Hepatocyte (in vitro differentiated cells): ENCODE measurements around the gene XPNPEP1.

Experiments
- EZH2 ChIP-seq: fragments of 200-600 bp; sonication (generic); IDR thresholded peaks from 2 replicates; pipeline ENCODE4 v1.6.1; 2016; ENCODE audit warnings: antibody characterized with exemption, mild to moderate bottlenecking, borderline replicate concordance
- EZH2phosphoT487 ChIP-seq: fragments of 200-600 bp; sonication (generic); IDR thresholded peaks from one replicate; pipeline ENCODE4 v1.6.1; 2018; ENCODE audit warnings: antibody characterized with exemption, mild to moderate bottlenecking, low read depth, moderate library complexity; ENCODE audit not compliant: unreplicated experiment, severe bottlenecking
- TF ChIP-seq, protein P1 (sequence below): fragments of 200-600 bp; sonication (generic); IDR thresholded peaks from 2 replicates; pipeline ENCODE4 v1.5.1; 2016; ENCODE audit warnings: antibody characterized with exemption, mild to moderate bottlenecking; ENCODE audit not compliant: poor library complexity

- TF ChIP-seq EZH2phosphoT487 (no peak), EZH2 (no peak)
- TF ChIP-seq, protein P1, sequence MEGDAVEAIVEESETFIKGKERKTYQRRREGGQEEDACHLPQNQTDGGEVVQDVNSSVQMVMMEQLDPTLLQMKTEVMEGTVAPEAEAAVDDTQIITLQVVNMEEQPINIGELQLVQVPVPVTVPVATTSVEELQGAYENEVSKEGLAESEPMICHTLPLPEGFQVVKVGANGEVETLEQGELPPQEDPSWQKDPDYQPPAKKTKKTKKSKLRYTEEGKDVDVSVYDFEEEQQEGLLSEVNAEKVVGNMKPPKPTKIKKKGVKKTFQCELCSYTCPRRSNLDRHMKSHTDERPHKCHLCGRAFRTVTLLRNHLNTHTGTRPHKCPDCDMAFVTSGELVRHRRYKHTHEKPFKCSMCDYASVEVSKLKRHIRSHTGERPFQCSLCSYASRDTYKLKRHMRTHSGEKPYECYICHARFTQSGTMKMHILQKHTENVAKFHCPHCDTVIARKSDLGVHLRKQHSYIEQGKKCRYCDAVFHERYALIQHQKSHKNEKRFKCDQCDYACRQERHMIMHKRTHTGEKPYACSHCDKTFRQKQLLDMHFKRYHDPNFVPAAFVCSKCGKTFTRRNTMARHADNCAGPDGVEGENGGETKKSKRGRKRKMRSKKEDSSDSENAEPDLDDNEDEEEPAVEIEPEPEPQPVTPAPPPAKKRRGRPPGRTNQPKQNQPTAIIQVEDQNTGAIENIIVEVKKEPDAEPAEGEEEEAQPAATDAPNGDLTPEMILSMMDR = no peak
These were observed 9.1 kb upstream of the XPNPEP1 start for GRCh38 chr10:109932391-109932790.
